Measurements from ENCODE around the gene MYMX.
"Not testable (repeated sequence)": the region's sequence is repeated elsewhere in the genome, so short reads cannot be mapped to it uniquely, and the experiment has no call there.

The MYMX gene

GRCh38 chr6:44228836-44229235 lies 12.1 kb downstream of the MYMX start:
- H3K4me1 ChIP-seq (ENCODE audit: control insufficient read depth in 1 of 2, insufficient read depth in 1 of 2, low read depth in 1 of 2, low read length in 1 of 2): peaks cover 58 to 62% of the 10 kb centered on the region in 2 experiments

GRCh38 chr6:44229376-44230033 lies 12.8 kb downstream of the MYMX start:
- TF ChIP-seq CTCF (IDR thresholded peaks at IDR 0.05): no peak
- Histone ChIP-seq H3K36me3 (no peaks in the 10 kb centered on the region), H3K4me3 (ENCODE audit: low read depth in 1 of 2, low read length in 1 of 2) (no peak overlapping the region)

More at GRCh38 chr6:44228836-44229235, 12.1 kb downstream of the MYMX start:
- no peaks in the 10 kb centered on the region for H3K27me3 ChIP-seq
- TF ChIP-seq CTCF (IDR thresholded peaks at IDR 0.05): no peak
- H3K27ac ChIP-seq: no peak overlapping the region
- H3K9me3 ChIP-seq: no peaks in the 10 kb centered on the region
- H3K36me3 ChIP-seq: no peaks in the 10 kb centered on the region
- H3K4me3 ChIP-seq (ENCODE audit: low read depth in 1 of 2, low read length in 1 of 2): no peak overlapping the region

GRCh38 chr6:44230034-44230675 lies 13.4 kb downstream of the MYMX start:
- Histone ChIP-seq H3K4me1 (ENCODE audit: control insufficient read depth in 1 of 2, insufficient read depth in 1 of 2, low read depth in 1 of 2, low read length in 1 of 2) (peaks cover 61 to 65% of the 10 kb centered on the region in 2 experiments), H3K4me3 (ENCODE audit: low read depth in 1 of 2, low read length in 1 of 2) (no peak overlapping the region), H3K27ac (no peak overlapping the region), H3K36me3 (no peaks in the 10 kb centered on the region), H3K9me3 (no peaks in the 10 kb centered on the region), H3K27me3 (no peaks in the 10 kb centered on the region)
- TF ChIP-seq CTCF (IDR thresholded peaks at IDR 0.05): no peak

More at GRCh38 chr6:44229376-44230033, 12.8 kb downstream of the MYMX start:
- H3K27ac ChIP-seq: no peak overlapping the region
- no peaks in the 10 kb centered on the region for H3K9me3 ChIP-seq
- no peaks in the 10 kb centered on the region for H3K27me3 ChIP-seq
- peaks cover 58 to 62% of the 10 kb centered on the region in 2 experiments for H3K4me1 ChIP-seq (ENCODE audit: control insufficient read depth in 1 of 2, insufficient read depth in 1 of 2, low read depth in 1 of 2, low read length in 1 of 2)

GRCh38 chr6:44231426-44231825 lies 14.7 kb downstream of the MYMX start:
- peaks cover 63 to 67% of the 10 kb centered on the region in 2 experiments for H3K4me1 ChIP-seq (ENCODE audit: control insufficient read depth in 1 of 2, insufficient read depth in 1 of 2, low read depth in 1 of 2, low read length in 1 of 2)
- H3K27ac ChIP-seq; H3K9me3 ChIP-seq; H3K27me3 ChIP-seq; H3K4me3 ChIP-seq (ENCODE audit: low read depth in 1 of 2, low read length in 1 of 2); H3K36me3 ChIP-seq: not testable (repeated sequence)

GRCh38 chr6:44232676-44233566 lies 16.2 kb downstream of the MYMX start:
- TF ChIP-seq CTCF (IDR thresholded peaks at IDR 0.05): no peak
- H3K4me3 ChIP-seq (ENCODE audit: low read depth in 1 of 2, low read length in 1 of 2): no peak overlapping the region
- H3K36me3 ChIP-seq: no peaks in the 10 kb centered on the region
- H3K9me3 ChIP-seq: no peaks in the 10 kb centered on the region
- H3K27me3 ChIP-seq: no peaks in the 10 kb centered on the region
- H3K4me1 ChIP-seq (ENCODE audit: control insufficient read depth in 1 of 2, insufficient read depth in 1 of 2, low read depth in 1 of 2, low read length in 1 of 2): peaks cover 72 to 73% of the 10 kb centered on the region in 2 experiments
- peak overlapping the region; percentile 31 for H3K27ac ChIP-seq
